Pancreas (tissue), 10 donors: ENCODE data around the gene INPP5J. TPM values are rescaled to one million over a fixed set of nuclear protein-coding genes. Genes with fewer than 3 reads are reported as not detected.

Source experiments
- ATAC-seq, 4 donors: fragments of 200-7000 bp; cut with Tn5 transposase; one replicate each; pipeline versions ENCODE4 v1.8.0 to v1.9.1; 2020; ENCODE audit warnings: mild to moderate bottlenecking in 4 of 4, moderate library complexity in 4 of 4
- DNase-seq, 6 donors: peaks; one replicate each; pipeline ENCODE4 v3.0.0-alpha.2; 2020
- FAIRE-seq: peaks from 2 replicates; lab custom pipeline; 2012; peaks lifted over from hg19 to GRCh38; lab: Jason Lieb, UNC
- H3K27ac ChIP-seq, 4 donors: fragments of 200-600 bp; sonication (generic); 1 replicate in 3 of 4; 2 replicates in 1 of 4; pipeline versions ENCODE4 v1.5.0 to v1.8.0; 2020
- H3K27me3 ChIP-seq, 4 donors: fragments of 200-600 bp; one replicate each; pipeline ENCODE4 v1.8.0; 2021
- H3K36me3 ChIP-seq, 3 donors: fragments of 200-600 bp; sonication (generic) in 1 of 3; one replicate each; pipeline versions ENCODE4 v1.5.0 to v1.8.0; 2020 to 2021
- H3K4me1 ChIP-seq, 3 donors: fragments of 200-600 bp; one replicate each; pipeline ENCODE4 v1.8.0; 2021
- H3K4me3 ChIP-seq, 4 donors: fragments of 200-600 bp; sonication (generic) in 2 of 4; one replicate each; pipeline versions ENCODE4 v1.5.0 to v1.8.0; 2020 to 2021
- H3K9me3 ChIP-seq, 4 donors: fragments of 200-600 bp; one replicate each; pipeline ENCODE4 v1.8.0; 2021
- WGBS, 2 donors: extraction: QIAGEN DNeasy Blood & Tissue Kit; methylation state at CpG; one replicate each; pipeline ENCODE4 v1.1.7; 2013; 5-methylcytosine and 5-hydroxymethylcytosine counted together
- intact Hi-C, 3 donors: fragments of 100-400 bp; cut with DNase I; formaldehyde crosslinking; loops; one replicate each; pipeline versions ENCODE4 v1.11.1 to v1.14.2; 2022
- microRNA-seq, 2 donors: library from miRNA; unstranded; fragments of <30 nt; microRNA quantifications; one replicate each; pipeline versions ENCODE4 to v1.1.0, GENCODE V29; 2019 to 2020
- polyA plus RNA-seq, 2 donors: library from polyadenylated mRNA; stranded (reverse); fragments of 200-250 nt; gene quantifications; one replicate each; pipeline ENCODE4 v1.2.3, GENCODE V29; 2013
- total RNA-seq, 6 donors: library from RNA; stranded (reverse); fragmentation: NEBNext Ultra II Directional in 4 of 6; extraction: Animal tissue kit (Norgen Biotek cat#: 25700) in 4 of 6; gene quantifications; one replicate each; pipeline versions ENCODE4 v1.2.1 to v1.2.4, GENCODE V29; 2021 to 2023
- TF ChIP-seq, protein P1 (sequence below), 4 donors: fragments of 200-600 bp; sonication (generic) in 3 of 4; IDR thresholded peaks; one replicate each; pipeline versions ENCODE4 v1.5.0 to v1.8.0; 2021; ENCODE audit warnings: antibody characterized with exemption in 4 of 4
- donor health status: healthy with polysubstance abuse.
- donor health status: DM: no; HTN: no; CAD: no; lungs with moderate emphysema.
- donor health status: DM: no; HTN: no; CAD: no.
- donor health status: control.
- donor health status: control.
- donor health status: Bipolar disorder and iron deficiency.
- donor health status: DM: yes; HTN: yes; CAD: no.
- donor health status: DM: no; HTN: no; CAD: no.
- donor health status: DM: no; HTN: no; CAD: no.
- donor health status: DM: yes; HTN: yes; CAD: no.

The INPP5J gene
- total and polyA plus RNA-seq, 8 donors, result 4.5 to 25.0 (median 10.3) TPM

DNA sequence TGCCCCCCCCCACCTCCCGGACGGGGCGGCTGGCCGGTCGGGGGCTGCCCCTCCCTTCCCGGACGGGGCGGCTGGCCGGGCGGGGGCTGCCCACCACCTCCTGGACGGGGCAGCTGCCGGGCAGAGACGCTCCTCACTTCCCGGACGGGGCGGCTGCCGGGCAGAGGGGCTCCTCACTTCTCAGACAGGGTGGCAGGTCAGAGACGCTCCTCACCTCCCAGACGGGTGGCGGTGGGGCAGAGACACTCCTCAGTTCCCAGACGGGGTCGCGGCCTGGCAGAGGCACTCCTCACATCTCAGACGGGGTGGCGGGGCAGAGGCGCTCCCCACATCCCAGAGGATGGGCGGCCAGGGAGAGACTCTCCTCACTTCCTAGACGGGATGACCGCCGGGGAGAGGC lies 61.2 kb downstream of the INPP5J start:
- intact Hi-C loops, result no loop called here
- WGBS, 2 donors, result 95 to 96% methylated on average over 23 to 30 of the region's 30 CpGs
- peak in 1 of 6 donors; percentile 61 for DNase-seq
- Histone ChIP-seq H3K36me3 (no peaks in the 10 kb centered on the region), H3K4me1 (no peaks in the 10 kb centered on the region), H3K27ac (no peak overlapping the region), H3K27me3 (no peaks in the 10 kb centered on the region), H3K9me3 (no peaks in the 10 kb centered on the region), H3K4me3 (no peak overlapping the region)
- TF ChIP-seq, protein P1, sequence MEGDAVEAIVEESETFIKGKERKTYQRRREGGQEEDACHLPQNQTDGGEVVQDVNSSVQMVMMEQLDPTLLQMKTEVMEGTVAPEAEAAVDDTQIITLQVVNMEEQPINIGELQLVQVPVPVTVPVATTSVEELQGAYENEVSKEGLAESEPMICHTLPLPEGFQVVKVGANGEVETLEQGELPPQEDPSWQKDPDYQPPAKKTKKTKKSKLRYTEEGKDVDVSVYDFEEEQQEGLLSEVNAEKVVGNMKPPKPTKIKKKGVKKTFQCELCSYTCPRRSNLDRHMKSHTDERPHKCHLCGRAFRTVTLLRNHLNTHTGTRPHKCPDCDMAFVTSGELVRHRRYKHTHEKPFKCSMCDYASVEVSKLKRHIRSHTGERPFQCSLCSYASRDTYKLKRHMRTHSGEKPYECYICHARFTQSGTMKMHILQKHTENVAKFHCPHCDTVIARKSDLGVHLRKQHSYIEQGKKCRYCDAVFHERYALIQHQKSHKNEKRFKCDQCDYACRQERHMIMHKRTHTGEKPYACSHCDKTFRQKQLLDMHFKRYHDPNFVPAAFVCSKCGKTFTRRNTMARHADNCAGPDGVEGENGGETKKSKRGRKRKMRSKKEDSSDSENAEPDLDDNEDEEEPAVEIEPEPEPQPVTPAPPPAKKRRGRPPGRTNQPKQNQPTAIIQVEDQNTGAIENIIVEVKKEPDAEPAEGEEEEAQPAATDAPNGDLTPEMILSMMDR (IDR thresholded peaks at IDR 0.05), result no peak
- no peak for FAIRE-seq
- no peak for ATAC-seq

Small RNAs within 50 kb of the gene (microRNA-seq; reads per million reads assigned to microRNA genes)
- gene MIR3928, result 1.5 to 5.0 reads per million in 2 donors

Other genes with a start within 250 kb of the INPP5J start
- gene MORC2, start 154.2 kb upstream of the INPP5J start, total RNA-seq, result 10 to 100 TPM in 2 of 6 donors, 1 to 10 TPM in 4; 7.8 to 16.7 (median 9.7) TPM
- gene MORC2, start 154.2 kb upstream of the INPP5J start, polyA plus RNA-seq, result 10 to 100 TPM; 30.9 to 36.1 TPM
- 10 to 100 TPM; 18.7 to 38.4 (median 23.0) TPM for gene TUG1, start 153.7 kb upstream of the INPP5J start, total RNA-seq
- 10 to 100 TPM; 18.2 to 49.1 TPM for gene TUG1, start 153.7 kb upstream of the INPP5J start, polyA plus RNA-seq
- gene SMTN, start 41.6 kb upstream of the INPP5J start, total RNA-seq, result 10 to 100 TPM; 25.5 to 51.2 (median 37.7) TPM
- gene SMTN, start 41.6 kb upstream of the INPP5J start, polyA plus RNA-seq, result 10 to 100 TPM; 68.1 to 77.4 TPM
- 10 to 100 TPM; 46.1 to 62.4 (median 54.4) TPM for gene SELENOM, start 15.4 kb upstream of the INPP5J start, total RNA-seq
- gene SELENOM, start 15.4 kb upstream of the INPP5J start, polyA plus RNA-seq, result 100 to 1,000 TPM; 118 TPM
- gene PLA2G3, start 17.5 kb downstream of the INPP5J start, total RNA-seq, result not detected
- under 1 TPM in 1 of 2 donors, not detected in 1; 0.02 TPM for gene PLA2G3, start 17.5 kb downstream of the INPP5J start, polyA plus RNA-seq
- gene RNF185, start 37.2 kb downstream of the INPP5J start, total RNA-seq, result 10 to 100 TPM in 5 of 6 donors, 1 to 10 TPM in 1; 9.5 to 19.6 (median 14.0) TPM
- gene RNF185, start 37.2 kb downstream of the INPP5J start, polyA plus RNA-seq, result 10 to 100 TPM in 1 of 2 donors, 1 to 10 TPM in 1; 9.4 to 18.9 TPM
- 10 to 100 TPM; 21.1 to 34.9 (median 27.7) TPM for gene LIMK2, start 89.3 kb downstream of the INPP5J start, total RNA-seq
- gene LIMK2, start 89.3 kb downstream of the INPP5J start, polyA plus RNA-seq, result 10 to 100 TPM; 20.5 to 25.2 TPM
- gene PIK3IP1, start 169.5 kb downstream of the INPP5J start, total RNA-seq, result 10 to 100 TPM in 1 of 6 donors, 1 to 10 TPM in 5; 2.4 to 24.5 (median 6.0) TPM
- 1 to 10 TPM; 3.6 to 5.9 TPM for gene PIK3IP1, start 169.5 kb downstream of the INPP5J start, polyA plus RNA-seq
- gene PATZ1, start 223.4 kb downstream of the INPP5J start, total RNA-seq, result 10 to 100 TPM; 12.0 to 28.6 (median 16.7) TPM
- gene PATZ1, start 223.4 kb downstream of the INPP5J start, polyA plus RNA-seq, result 10 to 100 TPM; 21.6 to 30.2 TPM